CD4-positive, alpha-beta memory T cell (primary cell): ENCODE results near the gene RMND5A. TPM values are rescaled to one million over a fixed set of nuclear protein-coding genes. Genes with fewer than 3 reads are reported as not detected.
"Not testable (repeated sequence)": the region's sequence is repeated elsewhere in the genome, so short reads cannot be mapped to it uniquely, and the experiment has no call there.

ENCODE experiments used
- CTCF ChIA-PET: fragments of 350-600 bp; sonication (Branson Sonifier 250); formaldehyde crosslinking; loops from one replicate; lab custom pipeline; 2021; ENCODE audit warnings: inconsistent platforms; ENCODE audit not compliant: partially characterized antibody; lab: Charles Lee
- POLR2A ChIA-PET: fragments of 350-600 bp; sonication (Branson Sonifier 250); formaldehyde crosslinking; loops from one replicate; lab custom pipeline; 2021; ENCODE audit not compliant: partially characterized antibody; lab: Charles Lee
- DNase-seq, 5 donors: peaks; one replicate each; pipeline versions ENCODE4 v3.0.0 to v3.0.0-alpha.2; 2020 to 2022; ENCODE audit warnings: mixed read lengths in 1 of 5
- H3K27ac ChIP-seq: one replicate; pipeline ENCODE4 v1.7.0; 2013; ENCODE audit warnings: low read depth, low read length
- H3K27me3 ChIP-seq: 2 replicates; pipeline ENCODE4 v1.7.0; 2013; ENCODE audit warnings: mild to moderate bottlenecking, low read length, moderate library complexity; ENCODE audit not compliant: insufficient read depth
- H3K36me3 ChIP-seq: 2 replicates; pipeline ENCODE4 v1.7.0; 2013; ENCODE audit warnings: mild to moderate bottlenecking, low read length, moderate library complexity; ENCODE audit not compliant: insufficient read depth
- H3K4me1 ChIP-seq: 2 replicates; pipeline ENCODE4 v1.7.0; 2013; ENCODE audit warnings: mild to moderate bottlenecking, low read length, moderate library complexity; ENCODE audit not compliant: insufficient read depth
- H3K4me3 ChIP-seq, 2 donors: one replicate each; pipeline ENCODE4 v1.7.0; 2013; ENCODE audit warnings: low read length in 2 of 2, mild to moderate bottlenecking in 1 of 2
- H3K9me3 ChIP-seq, 2 donors: one replicate each; pipeline ENCODE4 v1.7.0; 2013; ENCODE audit warnings: low read length in 2 of 2, control low read depth in 1 of 2; ENCODE audit not compliant: control insufficient read depth in 1 of 2
- H3K27ac Mint-ChIP-seq, 7 donors: one replicate each; pipeline ENCODE4 v1.8.0; 2020 to 2021; ENCODE audit warnings: mixed read lengths in 7 of 7, mild to moderate bottlenecking in 6 of 7, inconsistent platforms in 3 of 7, moderate library complexity in 3 of 7
- H3K27me3 Mint-ChIP-seq, 2 donors: one replicate each; pipeline ENCODE4 v1.8.0; 2020 to 2021; ENCODE audit warnings: mixed read lengths in 2 of 2
- H3K36me3 Mint-ChIP-seq, 2 donors: one replicate each; pipeline ENCODE4 v1.8.0; 2020 to 2021; ENCODE audit warnings: mixed read lengths in 2 of 2, inconsistent platforms in 1 of 2, mild to moderate bottlenecking in 1 of 2
- H3K4me1 Mint-ChIP-seq, 4 donors: one replicate each; pipeline ENCODE4 v1.8.0; 2020 to 2021; ENCODE audit warnings: mixed read lengths in 4 of 4, mild to moderate bottlenecking in 1 of 4
- H3K4me3 Mint-ChIP-seq, 8 donors: one replicate each; pipeline ENCODE4 v1.8.0; 2020 to 2021; ENCODE audit warnings: mixed read lengths in 8 of 8, mild to moderate bottlenecking in 7 of 8, moderate library complexity in 6 of 8, inconsistent platforms in 3 of 8
- H3K9me3 Mint-ChIP-seq, 8 donors: one replicate each; pipeline ENCODE4 v1.8.0; 2020 to 2021; ENCODE audit warnings: mixed read lengths in 8 of 8, mild to moderate bottlenecking in 5 of 8, inconsistent platforms in 3 of 8, moderate library complexity in 1 of 8
- intact Hi-C: fragments of 100-400 bp; cut with micrococcal nuclease; formaldehyde crosslinking; loops from one replicate; pipeline ENCODE4 v1.15.1; 2023
- polyA plus RNA-seq, 2 donors: library from polyadenylated mRNA; unstranded; fragments of 300-500 nt; fragmentation: Illumina TruSeq; gene quantifications; one replicate each; pipeline ENCODE4 v1.2.3, GENCODE V29; 2021
- total RNA-seq, 2 experiments: library from RNA; stranded (reverse); gene quantifications; one replicate each; pipeline ENCODE4 v1.2.3, GENCODE V29; 2021

Gene RMND5A
- total and polyA plus RNA-seq, 4 experiments from 2014 or later, result 11.0 to 37.4 (median 27.3) TPM

DNA sequence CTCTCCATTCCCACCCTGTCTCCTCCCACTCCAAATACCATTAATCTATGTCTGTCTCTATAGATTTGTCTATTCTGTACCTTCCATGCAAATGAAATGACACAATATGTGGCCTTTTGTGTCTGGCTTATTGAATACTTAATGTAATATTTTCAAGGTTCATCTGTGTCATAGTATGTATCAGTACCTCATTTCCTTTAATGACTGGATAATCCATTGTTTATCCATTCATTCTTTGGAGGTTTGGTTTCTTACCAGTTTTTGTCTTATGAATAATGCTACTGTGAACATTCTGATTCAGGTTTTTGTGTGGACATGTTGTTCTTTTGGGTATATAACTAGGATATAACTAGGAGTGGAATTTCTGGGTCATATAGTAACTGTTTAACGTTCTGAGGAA is 14.8 kb downstream of the RMND5A start:
- CTCF ChIA-PET, result not testable (repeated sequence)

DNA sequence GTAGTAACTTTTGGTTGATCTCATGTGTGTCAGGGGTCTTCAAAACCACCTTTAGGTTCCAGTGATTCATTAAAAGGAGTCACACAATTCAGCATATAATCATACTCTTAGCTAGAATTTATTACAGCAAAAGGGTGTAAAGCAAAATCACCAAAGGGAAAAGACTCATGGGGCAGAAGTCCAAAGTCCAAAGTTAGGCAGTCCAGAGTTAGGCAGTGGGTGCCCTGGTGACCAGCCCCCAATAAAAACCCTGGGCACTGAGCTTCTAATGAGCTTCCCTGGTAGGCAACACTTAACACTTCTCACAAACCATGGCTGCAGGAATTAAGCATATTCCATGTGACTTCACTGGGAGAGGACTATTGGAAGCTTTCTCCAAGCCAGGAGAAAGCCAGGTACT is 19.4 kb downstream of the RMND5A start:
- POLR2A ChIA-PET, H3K27ac Mint-ChIP-seq, H3K9me3 Mint-ChIP-seq, intact Hi-C loops, DNase-seq, H3K27me3 ChIP-seq, H3K27ac ChIP-seq, H3K9me3 ChIP-seq, H3K4me1 ChIP-seq, H3K4me3 Mint-ChIP-seq, H3K36me3 ChIP-seq, H3K4me3 ChIP-seq, H3K27me3 Mint-ChIP-seq, CTCF ChIA-PET: not testable (repeated sequence)
- Mint-ChIP-seq H3K4me1 (peaks cover 3 to 15% (median 10%) of the 10 kb centered on the region in 4 donors), H3K36me3 (peaks cover 4 to 15% of the 10 kb centered on the region in 2 donors)

More for the DNA sequence above, 14.8 kb downstream of the RMND5A start:
- intact Hi-C loops, POLR2A ChIA-PET, H3K4me3 ChIP-seq, H3K4me1 Mint-ChIP-seq, H3K4me1 ChIP-seq, H3K27me3 ChIP-seq, H3K36me3 Mint-ChIP-seq, H3K27ac ChIP-seq, H3K9me3 ChIP-seq, H3K36me3 ChIP-seq, H3K27me3 Mint-ChIP-seq, DNase-seq, H3K4me3 Mint-ChIP-seq, H3K27ac Mint-ChIP-seq, H3K9me3 Mint-ChIP-seq: not testable (repeated sequence)

DNA sequence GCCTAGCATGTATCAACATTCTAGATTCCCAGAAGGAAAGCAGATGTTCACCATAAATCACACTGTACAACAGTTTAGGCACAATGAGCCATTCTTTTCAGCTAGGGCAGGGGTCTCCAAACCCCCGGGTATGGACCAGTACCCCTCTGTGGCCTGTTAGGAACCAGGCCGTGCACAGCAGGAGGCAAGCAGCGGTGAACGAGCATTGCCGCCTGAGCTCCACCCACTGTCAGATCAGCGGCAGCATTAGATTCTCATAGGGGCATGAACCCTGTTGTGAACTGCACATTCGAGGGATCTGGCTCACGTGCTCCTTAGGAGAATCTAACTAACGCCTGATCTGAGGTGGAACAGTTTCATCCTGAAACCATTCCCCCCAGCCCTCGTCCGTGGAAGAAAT is 19.8 kb downstream of the RMND5A start:
- H3K4me3 ChIP-seq, POLR2A ChIA-PET, H3K27ac ChIP-seq, H3K9me3 Mint-ChIP-seq, H3K27me3 Mint-ChIP-seq, H3K36me3 ChIP-seq, H3K4me3 Mint-ChIP-seq, DNase-seq, H3K27ac Mint-ChIP-seq, CTCF ChIA-PET, H3K9me3 ChIP-seq, H3K4me1 ChIP-seq, H3K27me3 ChIP-seq: not testable (repeated sequence)
- intact Hi-C loops, result loop anchor here (10.0 kb wide), 1 partner anchor 55 kb away; no protein-coding TSS in a partner anchor
- Mint-ChIP-seq H3K36me3 (peaks cover 4 to 16% of the 10 kb centered on the region in 2 donors), H3K4me1 (peaks cover 3 to 17% (median 11%) of the 10 kb centered on the region in 4 donors)

DNA sequence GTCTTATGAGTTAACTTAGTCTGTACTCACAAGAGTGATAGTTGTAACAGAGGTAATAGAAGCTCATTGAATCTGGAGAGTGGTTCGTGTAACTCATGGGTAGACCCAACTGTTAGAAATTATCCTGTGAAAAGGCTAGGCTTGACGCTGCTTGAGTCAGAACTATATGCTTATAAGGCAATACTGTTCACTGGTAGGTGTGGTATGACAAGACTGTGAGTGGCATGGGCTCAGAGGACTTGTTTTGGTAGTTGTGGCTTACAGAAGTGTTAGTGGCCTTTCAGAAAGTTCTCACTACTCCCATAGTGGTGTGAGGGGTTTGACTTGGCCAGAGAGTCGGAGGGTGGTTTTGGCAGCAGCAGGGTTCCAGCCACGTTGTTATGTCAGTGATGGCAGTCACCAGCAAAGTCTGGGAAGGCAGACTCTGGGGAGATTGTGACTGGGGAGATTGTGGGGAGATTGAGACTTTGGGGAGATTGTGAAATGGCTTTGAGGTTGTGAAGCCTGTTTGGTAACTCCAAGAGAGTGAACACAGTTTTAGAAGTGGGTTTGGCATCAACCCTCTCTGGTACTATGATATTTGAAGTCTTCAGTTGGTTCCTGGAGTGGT is 21.9 kb downstream of the RMND5A start:
- POLR2A ChIA-PET, H3K4me3 ChIP-seq, H3K9me3 Mint-ChIP-seq, H3K4me3 Mint-ChIP-seq, DNase-seq, H3K27me3 ChIP-seq, H3K27ac Mint-ChIP-seq, H3K27ac ChIP-seq, H3K27me3 Mint-ChIP-seq, CTCF ChIA-PET, H3K36me3 ChIP-seq, H3K9me3 ChIP-seq: not testable (repeated sequence)
- peaks cover 18 to 36% (median 28%) of the 10 kb centered on the region in 4 donors for H3K4me1 Mint-ChIP-seq
- peaks cover 4 to 20% of the 10 kb centered on the region in 2 donors for H3K36me3 Mint-ChIP-seq
- H3K4me1 ChIP-seq, result peaks cover 15% of the 10 kb centered on the region
- intact Hi-C loops, result loop anchor here (10.0 kb wide), 1 partner anchor 57 kb away; no protein-coding TSS in a partner anchor

DNA sequence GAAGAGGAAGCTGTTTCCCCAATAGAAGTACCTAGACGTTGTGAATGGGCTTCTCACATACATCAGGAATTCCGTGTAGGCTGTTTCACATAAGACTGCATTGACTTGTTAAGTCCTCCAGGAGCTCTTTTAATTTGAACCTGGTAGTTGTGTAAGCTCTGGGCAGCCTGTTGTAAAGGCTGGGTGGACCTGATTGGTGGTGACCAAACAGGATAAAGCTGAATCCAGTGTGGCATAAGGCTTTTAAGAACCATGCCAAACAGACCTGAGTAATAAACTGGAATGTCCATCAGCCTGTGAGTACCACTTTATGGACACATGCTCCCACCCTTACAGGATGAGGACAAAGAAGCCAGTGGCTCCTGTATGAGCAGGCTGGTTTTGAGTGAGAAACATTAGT is 24.1 kb downstream of the RMND5A start:
- ChIA-PET POLR2A (no interaction called here), CTCF (interaction anchor here (0.9 kb wide), 1 partner anchor 20 kb away, joined by 4 read pairs; no protein-coding TSS in a partner anchor)
- intact Hi-C loops, result loop anchor here (10.0 kb wide), 1 partner anchor 59 kb away; no protein-coding TSS in a partner anchor
- Histone ChIP-seq H3K9me3 (no peaks in the 10 kb centered on the region), H3K36me3 (peaks cover 4% of the 10 kb centered on the region), H3K27me3 (no peaks in the 10 kb centered on the region), H3K4me1 (peaks cover 18% of the 10 kb centered on the region), H3K4me3 (no peak overlapping the region), H3K27ac (no peak overlapping the region)
- Mint-ChIP-seq H3K36me3 (peaks cover 9 to 33% of the 10 kb centered on the region in 2 donors), H3K4me3 (no peak overlapping the region), H3K27ac (peak overlapping the region in 1 of 7 donors; percentile 65), H3K27me3 (no peaks in the 10 kb centered on the region), H3K9me3 (peaks cover 0 to 4% (median 0%) of the 10 kb centered on the region in 8 donors), H3K4me1 (peaks cover 25 to 42% (median 35%) of the 10 kb centered on the region in 4 donors)
- no peak for DNase-seq

DNA sequence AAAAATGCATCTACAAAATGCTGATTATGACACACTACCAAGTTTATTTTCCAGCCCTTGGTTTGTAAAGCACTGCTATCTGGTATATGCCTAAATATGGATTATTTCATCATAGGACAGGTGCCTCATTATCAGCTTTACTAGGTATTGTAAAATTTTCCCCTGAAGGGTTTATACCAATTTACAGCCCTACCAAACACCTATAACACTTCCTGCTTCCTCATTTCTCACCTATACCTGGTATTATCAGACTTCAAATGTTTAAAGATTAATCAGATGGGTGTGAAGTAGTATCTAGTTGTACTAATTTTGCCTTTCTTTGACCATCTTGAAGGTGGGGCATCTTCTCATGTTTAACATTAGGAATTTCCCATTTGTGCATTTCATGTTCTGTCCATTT is 26.8 kb downstream of the RMND5A start:
- ChIA-PET POLR2A (no interaction called here), CTCF (interaction anchor here (2.2 kb wide), 1 partner anchor 18 kb away, joined by 6 read pairs; no protein-coding TSS in a partner anchor)
- Histone ChIP-seq H3K9me3 (no peaks in the 10 kb centered on the region), H3K27ac (no peak overlapping the region), H3K4me1 (peaks cover 18% of the 10 kb centered on the region), H3K36me3 (peaks cover 4% of the 10 kb centered on the region), H3K27me3 (no peaks in the 10 kb centered on the region), H3K4me3 (no peak overlapping the region)
- Mint-ChIP-seq H3K27ac (peak overlapping the region in 2 of 7 donors; percentile 17 to 37), H3K9me3 (peaks cover 0 to 16% (median 1%) of the 10 kb centered on the region in 8 donors), H3K4me3 (no peak overlapping the region), H3K36me3 (peaks cover 27 to 51% of the 10 kb centered on the region in 2 donors), H3K4me1 (peaks cover 30 to 54% (median 45%) of the 10 kb centered on the region in 4 donors), H3K27me3 (no peaks in the 10 kb centered on the region)
- DNase-seq, result no peak
- intact Hi-C loops, result loop anchor here (10.0 kb wide), 1 partner anchor 62 kb away; no protein-coding TSS in a partner anchor

DNA sequence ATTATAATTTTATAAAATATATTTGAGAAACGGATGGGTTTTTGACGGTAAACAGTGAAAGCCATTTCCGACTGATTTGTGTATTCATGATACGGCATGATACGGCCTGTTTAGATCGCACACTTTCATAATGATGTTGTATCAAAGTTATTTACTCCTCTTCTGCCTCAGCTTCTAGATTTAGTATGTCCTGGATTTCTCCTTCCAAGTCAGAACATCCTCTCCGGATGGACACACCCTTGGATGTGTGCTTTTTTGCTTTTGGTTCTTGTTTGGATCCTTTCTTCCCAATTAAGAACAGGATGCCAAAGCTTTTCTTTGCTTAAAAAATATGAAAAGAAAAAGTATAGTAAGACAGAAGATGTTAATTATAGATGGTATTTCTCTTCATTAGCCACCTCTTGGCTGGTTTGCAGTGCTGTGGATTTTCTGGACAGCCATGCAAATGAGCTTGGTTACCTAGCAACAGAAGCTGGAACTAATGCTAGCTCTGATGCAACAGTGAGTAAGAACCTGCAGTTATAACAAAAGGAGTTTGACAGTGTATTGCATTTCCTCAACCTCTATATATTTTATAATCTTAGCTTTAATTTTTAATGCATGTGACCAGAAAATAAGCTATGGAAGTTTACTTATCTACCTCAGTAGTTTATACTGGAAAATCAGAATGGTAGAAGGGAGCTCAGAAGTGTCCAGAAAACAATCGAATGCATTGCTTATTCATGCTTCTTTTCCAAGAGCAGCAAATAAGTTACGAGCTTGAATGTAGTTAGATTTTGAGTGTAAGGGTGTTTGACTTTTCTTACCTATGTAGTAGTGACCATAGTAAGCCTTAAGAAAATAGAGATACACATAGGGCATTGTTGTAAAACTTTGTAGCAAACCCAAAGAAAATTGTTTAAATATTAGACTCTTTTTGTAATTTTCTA is 27.9 kb downstream of the RMND5A start:
- Histone ChIP-seq H3K4me3 (no peak overlapping the region), H3K27me3 (no peaks in the 10 kb centered on the region), H3K4me1 (peaks cover 18% of the 10 kb centered on the region), H3K27ac (no peak overlapping the region), H3K36me3 (peaks cover 5% of the 10 kb centered on the region), H3K9me3 (no peaks in the 10 kb centered on the region)
- no peaks in the 10 kb centered on the region for H3K27me3 Mint-ChIP-seq
- ChIA-PET CTCF (interaction anchor here (2.2 kb wide), 1 partner anchor 17 kb away, joined by 6 read pairs; no protein-coding TSS in a partner anchor), POLR2A (no interaction called here)
- no peak for DNase-seq
- intact Hi-C loops, result loop anchor here (10.0 kb wide), 1 partner anchor 63 kb away; no protein-coding TSS in a partner anchor
- H3K4me1 Mint-ChIP-seq, result peaks cover 30 to 52% (median 43%) of the 10 kb centered on the region in 4 donors
- H3K4me3 Mint-ChIP-seq, result no peak overlapping the region
- peaks cover 35 to 56% of the 10 kb centered on the region in 2 donors for H3K36me3 Mint-ChIP-seq
- H3K9me3 Mint-ChIP-seq, result peaks cover 0 to 16% (median 1%) of the 10 kb centered on the region in 8 donors
- H3K27ac Mint-ChIP-seq, result peak overlapping the region in 1 of 7 donors; percentile 71
